ENCODE data around the gene ZNF618. TPM values are rescaled to one million over a fixed set of nuclear protein-coding genes. Genes with fewer than 3 reads are reported as not detected.

The ZNF618 gene
- total RNA-seq, 1 experiment from 2014 or later: 22.0 TPM

GRCh38 chr9:113960768-113961167 is 84.7 kb downstream of the ZNF618 start (continued):
- TF ChIP-seq ZNF532 (CRISPR knock-in tag; IDR thresholded peaks at IDR 0.05; ENCODE audit: borderline replicate concordance) (no peak), FOXP1 (CRISPR knock-in tag; IDR thresholded peaks at IDR 0.05; ENCODE audit: borderline replicate concordance) (no peak), ELF4 (CRISPR knock-in tag; IDR thresholded peaks at IDR 0.05; ENCODE audit: low read depth) (no peak), TEAD1 (CRISPR knock-in tag; IDR thresholded peaks at IDR 0.05) (no peak), NFE2L1 (CRISPR knock-in tag; IDR thresholded peaks at IDR 0.05) (no peak), TP53 (CRISPR knock-in tag; IDR thresholded peaks at IDR 0.05) (no peak), ZNF671 (CRISPR knock-in tag; IDR thresholded peaks at IDR 0.05) (no peak), ERG (CRISPR knock-in tag; IDR thresholded peaks at IDR 0.05) (no peak), RELA (CRISPR knock-in tag; IDR thresholded peaks at IDR 0.05; ENCODE audit: borderline replicate concordance) (no peak), TCF7 (CRISPR knock-in tag; IDR thresholded peaks at IDR 0.05; ENCODE audit: low read depth) (no peak), SP1 (CRISPR knock-in tag; conservative IDR thresholded peaks at IDR 0.05) (no peak), JAZF1 (CRISPR knock-in tag; IDR thresholded peaks at IDR 0.05) (no peak)

- DNase-seq (ENCODE audit: low spot score) (no peak), ATAC-seq (no peak; the same call in 1 of the 2 replicates)
- CTCF ChIA-PET: interaction anchor here (0.7 to 2.0 kb wide), 14 partner anchors 11 to 245 kb away, joined by 3 to 11 read pairs (median 4); no protein-coding TSS in a partner anchor
- POLR2A ChIA-PET: no interaction called here
- TF ChIP-seq STAT6 (CRISPR knock-in tag; conservative IDR thresholded peaks at IDR 0.05; ENCODE audit: low read depth) (no peak), ATF6 (CRISPR knock-in tag; IDR thresholded peaks at IDR 0.05) (no peak), TP53 (CRISPR knock-in tag; IDR thresholded peaks at IDR 0.05) (no peak), ATF1 (CRISPR knock-in tag; IDR thresholded peaks at IDR 0.05) (no peak), CREM (CRISPR knock-in tag; IDR thresholded peaks at IDR 0.05) (no peak), SMAD4 (CRISPR knock-in tag; IDR thresholded peaks at IDR 0.05) (no peak), CTCF (IDR thresholded peaks at IDR 0.05) (no peak)
- Mint-ChIP-seq H3K27me3 (ENCODE audit: low read depth) (no peaks in the 10 kb centered on the region), H3K4me3 (no peak overlapping the region), H3K27ac (0 out of 2 replicates have a peak overlapping the region, but pooled peaks have one; percentile 12), H3K4me1 (peaks cover 21% of the 10 kb centered on the region), H3K36me3 (no peaks in the 10 kb centered on the region), H3K9me3 (no peaks in the 10 kb centered on the region)
Observed at GRCh38 chr9:113962396-113962795, 86.3 kb downstream of the ZNF618 start.
